Central memory CD8-positive, alpha-beta T cell (primary cell): ENCODE measurements around the gene TNFSF13B.
"Not testable (repeated sequence)": the region's sequence is repeated elsewhere in the genome, so short reads cannot be mapped to it uniquely, and the experiment has no call there.

Source experiments
- ATAC-seq: fragments of 150-1000 bp; cut with Tn5 transposase; replicated peaks from 2 replicates; pipeline ENCODE4 v1.10.0; 2022; ENCODE audit warnings: mild to moderate bottlenecking, moderate FRiP score, moderate number of reproducible peaks; ENCODE audit not compliant: poor library complexity, severe bottlenecking; ENCODE audit errors: extremely low read depth
- DNase-seq, 2 donors: peaks; one replicate each; pipeline ENCODE4 v3.0.0; 2021; ENCODE audit warnings: low spot score in 2 of 2
- H3K27ac Mint-ChIP-seq: one replicate; pipeline ENCODE4 v1.8.0; 2022; ENCODE audit warnings: low read depth, mild to moderate bottlenecking, moderate library complexity, mixed read lengths
- H3K27me3 Mint-ChIP-seq: one replicate; pipeline ENCODE4 v1.8.0; 2022; ENCODE audit warnings: mixed read lengths
- H3K36me3 Mint-ChIP-seq: one replicate; pipeline ENCODE4 v1.8.0; 2022; ENCODE audit warnings: mild to moderate bottlenecking, moderate library complexity, mixed read lengths; ENCODE audit not compliant: insufficient read depth
- H3K4me1 Mint-ChIP-seq: one replicate; pipeline ENCODE4 v1.8.0; 2022; ENCODE audit warnings: mixed read lengths
- H3K4me3 Mint-ChIP-seq: one replicate; pipeline ENCODE4 v1.8.0; 2022; ENCODE audit warnings: mild to moderate bottlenecking, moderate library complexity, mixed read lengths
- H3K9me3 Mint-ChIP-seq: one replicate; pipeline ENCODE4 v1.8.0; 2022; ENCODE audit warnings: mixed read lengths

Gene TNFSF13B

DNA sequence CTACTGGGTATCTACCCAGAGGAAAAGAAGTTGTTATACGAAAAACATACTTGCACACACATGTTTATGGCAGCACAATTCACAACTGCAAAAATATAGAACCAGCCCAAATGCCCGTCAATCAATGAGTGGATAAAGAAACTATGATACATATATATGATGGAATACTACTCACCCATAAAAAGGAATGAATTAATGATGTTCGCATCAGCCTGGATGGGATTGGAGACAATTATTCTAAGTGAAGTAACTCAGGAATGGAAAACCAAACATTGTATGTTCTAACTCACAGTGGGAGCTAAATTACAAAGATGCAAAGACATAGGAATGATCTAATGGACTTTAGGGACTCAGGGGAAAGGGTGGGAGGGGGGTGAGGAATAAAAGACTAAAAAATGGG lies 1.7 kb upstream of the TNFSF13B start:
- not testable (repeated sequence) for H3K36me3 Mint-ChIP-seq, H3K9me3 Mint-ChIP-seq, H3K27ac Mint-ChIP-seq, DNase-seq, H3K27me3 Mint-ChIP-seq, ATAC-seq, H3K4me3 Mint-ChIP-seq
- H3K4me1 Mint-ChIP-seq, result peaks cover 26% of the 10 kb centered on the region

DNA sequence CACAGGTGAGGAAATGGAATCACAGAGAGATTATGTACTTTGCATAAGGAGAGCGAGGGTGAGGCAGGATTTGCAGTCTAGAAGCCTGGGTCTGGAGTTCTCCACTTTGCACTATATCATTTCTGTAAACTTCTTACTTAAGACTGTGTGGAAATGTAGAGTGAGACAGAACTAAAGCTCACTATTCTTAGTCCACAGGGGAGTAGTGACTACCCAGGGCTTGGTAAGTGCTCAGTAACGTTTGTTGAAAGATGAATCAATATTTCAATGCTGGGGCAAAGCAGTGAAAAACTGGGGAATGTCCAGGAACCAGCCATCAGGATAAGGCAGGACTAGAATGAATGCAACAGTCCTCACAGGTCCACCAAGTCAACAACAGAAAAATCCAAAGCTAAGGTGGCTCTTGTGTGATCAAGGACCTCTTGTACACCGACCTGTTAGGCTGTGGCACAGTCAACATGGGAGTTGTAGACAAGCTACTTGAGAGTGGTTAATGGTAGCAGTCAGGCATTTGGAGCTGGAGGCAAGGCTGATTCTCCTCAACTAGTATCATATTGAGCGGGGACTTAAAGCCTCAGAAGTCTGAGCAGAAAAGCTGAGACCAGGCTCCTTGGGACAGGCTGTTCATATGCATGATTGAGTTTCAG lies 929 bp upstream of the TNFSF13B start:
- no peak for DNase-seq
- no peaks in the 10 kb centered on the region for H3K9me3 Mint-ChIP-seq
- H3K27me3 Mint-ChIP-seq, result no peaks in the 10 kb centered on the region
- H3K4me3 Mint-ChIP-seq, result no peak overlapping the region
- no peaks in the 10 kb centered on the region for H3K36me3 Mint-ChIP-seq
- H3K27ac Mint-ChIP-seq, result peak overlapping the region; percentile 88
- ATAC-seq, result no peak
- peaks cover 26% of the 10 kb centered on the region for H3K4me1 Mint-ChIP-seq

DNA sequence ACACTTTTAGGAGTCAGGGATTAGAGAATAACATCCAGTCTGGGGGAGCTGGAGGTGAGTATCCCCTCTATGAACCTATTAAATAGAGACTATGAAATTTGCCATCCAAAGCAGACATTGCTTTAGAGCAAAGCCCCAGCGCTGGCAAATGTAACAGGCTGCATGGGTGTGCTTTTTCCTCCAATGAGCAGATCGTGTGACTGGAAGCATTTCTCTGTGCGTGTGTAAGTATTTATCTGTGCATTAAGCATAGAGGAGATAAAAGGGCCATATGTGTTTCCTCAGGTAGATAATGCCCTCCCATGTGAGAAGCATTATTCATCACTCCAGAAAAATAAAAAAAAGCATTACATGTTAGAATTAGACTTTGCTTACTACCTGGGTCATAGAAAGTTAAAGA lies 924 bp downstream of the TNFSF13B start:
- H3K27ac Mint-ChIP-seq, result peak overlapping the region; percentile 88
- H3K27me3 Mint-ChIP-seq, result no peaks in the 10 kb centered on the region
- H3K4me3 Mint-ChIP-seq, result peak overlapping the region; percentile 73
- DNase-seq (no peak), ATAC-seq (no peak)
- no peaks in the 10 kb centered on the region for H3K9me3 Mint-ChIP-seq
- H3K4me1 Mint-ChIP-seq, result peaks cover 26% of the 10 kb centered on the region
- H3K36me3 Mint-ChIP-seq, result no peaks in the 10 kb centered on the region

DNA sequence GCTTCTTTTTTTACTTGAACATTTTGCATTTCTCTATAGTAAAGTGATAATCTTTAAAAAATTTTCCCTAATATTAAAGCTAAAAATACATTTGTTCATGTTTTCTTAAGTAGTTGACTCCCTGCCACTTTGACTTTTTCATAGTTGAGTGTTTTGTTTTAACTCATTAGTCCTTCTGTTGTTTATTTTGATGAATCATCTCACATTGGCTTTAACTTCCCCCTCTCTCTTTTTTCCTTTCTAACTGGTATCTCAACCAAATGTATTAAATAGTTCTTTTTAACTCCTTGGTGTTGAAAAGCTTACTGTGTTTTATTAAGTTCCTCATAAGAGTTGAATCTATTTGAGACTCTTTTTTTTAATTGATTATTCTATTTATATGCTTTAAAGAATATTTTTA lies 2.8 kb downstream of the TNFSF13B start:
- DNase-seq (no peak), ATAC-seq (no peak)
- Mint-ChIP-seq H3K36me3 (no peaks in the 10 kb centered on the region), H3K27ac (no peak overlapping the region), H3K4me1 (peaks cover 21% of the 10 kb centered on the region), H3K4me3 (no peak overlapping the region), H3K27me3 (no peaks in the 10 kb centered on the region), H3K9me3 (no peaks in the 10 kb centered on the region)

DNA sequence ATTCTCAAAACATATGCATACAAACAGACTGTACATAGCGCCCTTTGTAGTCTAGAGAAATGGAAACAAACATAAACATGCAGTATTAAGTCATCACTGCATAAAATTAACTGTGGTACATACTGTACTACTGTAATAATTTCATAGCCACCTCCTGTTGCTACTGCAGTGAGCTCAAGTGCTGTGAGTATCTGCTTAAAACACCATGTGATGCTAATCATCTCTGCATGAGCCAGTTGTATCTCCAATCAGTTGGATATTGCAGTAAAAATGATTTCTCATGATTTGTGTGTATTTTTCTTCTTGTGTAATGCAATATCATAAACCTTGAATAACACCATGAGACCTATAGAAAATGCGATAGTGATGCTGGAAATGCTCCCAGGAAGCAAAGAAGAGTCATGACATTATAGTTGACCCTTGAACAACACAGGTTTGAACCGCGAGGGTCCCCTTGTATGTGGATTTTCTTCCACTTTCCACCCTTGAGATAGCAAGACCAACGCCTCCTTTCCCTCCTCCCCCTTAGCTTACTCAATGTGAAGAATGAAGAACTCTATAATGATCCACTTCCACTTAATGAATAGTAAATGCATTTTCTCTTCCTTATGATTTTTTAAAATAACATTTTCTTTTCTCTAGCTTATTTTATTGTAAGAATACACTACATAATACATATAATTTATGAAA lies 4.1 kb downstream of the TNFSF13B start:
- Mint-ChIP-seq H3K4me3 (no peak overlapping the region), H3K27ac (no peak overlapping the region), H3K4me1 (peaks cover 21% of the 10 kb centered on the region), H3K9me3 (no peaks in the 10 kb centered on the region), H3K27me3 (no peaks in the 10 kb centered on the region), H3K36me3 (no peaks in the 10 kb centered on the region)
- DNase-seq (no peak), ATAC-seq (no peak)

DNA sequence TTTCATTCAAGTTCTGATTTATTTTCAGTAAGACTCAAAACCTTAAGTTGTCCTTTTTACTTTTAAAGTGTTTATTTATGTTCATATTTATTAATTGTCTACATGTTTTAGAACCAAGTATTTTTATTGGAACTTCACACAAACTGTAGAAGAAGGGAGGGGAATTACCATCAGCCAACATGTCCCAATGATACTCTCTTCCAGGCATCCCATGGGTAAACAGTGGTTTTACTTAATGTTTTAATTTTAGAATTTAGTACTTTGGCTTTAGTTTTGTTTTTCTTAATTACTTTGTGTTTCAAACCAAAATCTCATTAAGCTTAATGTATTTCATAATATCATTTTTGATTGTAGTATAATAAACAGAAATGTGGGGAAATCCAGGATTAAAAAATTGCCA lies 5.2 kb downstream of the TNFSF13B start:
- Mint-ChIP-seq H3K4me3 (no peak overlapping the region), H3K4me1 (peaks cover 15% of the 10 kb centered on the region), H3K27me3 (no peaks in the 10 kb centered on the region), H3K27ac (no peak overlapping the region), H3K9me3 (no peaks in the 10 kb centered on the region), H3K36me3 (no peaks in the 10 kb centered on the region)
- DNase-seq (no peak), ATAC-seq (no peak)

DNA sequence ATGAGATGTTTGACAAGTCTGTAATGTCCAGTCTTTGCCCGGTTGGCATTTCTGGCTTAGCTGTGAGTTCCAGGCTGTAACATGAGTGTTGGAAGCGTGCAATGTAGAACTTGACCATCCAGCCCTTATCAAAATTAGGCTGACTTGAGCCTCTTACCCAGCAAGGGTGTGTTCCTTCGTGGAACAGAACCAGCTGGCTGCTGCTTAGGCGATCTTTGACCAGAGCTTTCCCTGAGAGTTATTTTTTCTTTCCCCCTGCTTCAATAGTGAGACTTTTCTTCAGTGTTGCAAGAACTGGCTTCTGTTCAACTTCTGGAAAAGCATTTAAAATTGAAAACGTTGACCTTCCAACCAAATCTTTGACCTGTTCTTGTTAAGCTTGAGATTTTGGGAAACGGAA lies 6.5 kb downstream of the TNFSF13B start:
- Mint-ChIP-seq H3K9me3 (no peaks in the 10 kb centered on the region), H3K4me1 (peaks cover 1% of the 10 kb centered on the region), H3K36me3 (no peaks in the 10 kb centered on the region), H3K27ac (no peak overlapping the region), H3K4me3 (no peak overlapping the region), H3K27me3 (no peaks in the 10 kb centered on the region)
- ATAC-seq (no peak), DNase-seq (no peak)

DNA sequence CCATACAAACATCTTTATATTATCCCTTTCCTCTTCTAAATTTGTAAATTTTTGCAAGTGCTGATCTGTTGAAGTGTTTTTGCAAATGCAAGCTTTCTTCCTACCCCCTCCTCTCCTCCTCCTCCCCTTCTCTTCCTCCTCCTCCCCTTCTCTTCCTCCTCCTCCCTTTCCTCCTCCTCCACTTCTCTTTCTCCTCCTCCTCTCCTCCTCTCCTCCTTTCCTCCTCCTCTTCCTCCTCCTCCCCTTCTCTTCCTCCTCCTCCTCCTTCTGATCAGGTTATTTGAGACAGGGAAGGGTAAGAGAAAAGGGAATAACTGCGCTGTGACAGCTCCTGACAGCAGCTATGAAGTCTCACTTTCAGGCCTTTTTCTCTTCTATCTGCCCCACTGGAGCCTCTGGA lies 8.9 kb downstream of the TNFSF13B start:
- no peak overlapping the region for H3K27ac Mint-ChIP-seq
- H3K36me3 Mint-ChIP-seq, result peaks cover 2% of the 10 kb centered on the region
- no peaks in the 10 kb centered on the region for H3K4me1 Mint-ChIP-seq
- no peak for ATAC-seq
- H3K9me3 Mint-ChIP-seq, result no peaks in the 10 kb centered on the region
- no peak overlapping the region for H3K4me3 Mint-ChIP-seq
- peaks cover 7% of the 10 kb centered on the region for H3K27me3 Mint-ChIP-seq
- DNase-seq, result no peak

DNA sequence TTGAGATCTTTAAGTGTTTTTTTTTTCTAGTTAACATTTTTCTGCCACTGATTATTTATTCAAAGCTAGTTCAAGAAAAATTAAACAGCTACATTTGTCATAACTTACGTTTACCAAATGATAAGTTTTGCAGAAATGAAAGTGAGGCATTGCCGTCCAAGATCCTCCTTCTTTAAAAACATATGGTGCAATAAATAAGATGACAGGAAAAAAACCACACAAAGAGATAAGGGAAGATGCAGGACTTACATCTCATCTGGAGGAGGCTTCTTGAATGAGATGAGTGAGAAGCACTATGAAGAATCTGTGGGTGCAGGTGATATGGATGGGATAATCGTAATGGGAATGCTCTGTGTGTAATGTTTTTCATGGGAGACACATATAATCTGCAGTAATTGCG lies 12.4 kb downstream of the TNFSF13B start:
- Mint-ChIP-seq H3K27ac (no peak overlapping the region), H3K36me3 (peaks cover 2% of the 10 kb centered on the region), H3K4me1 (no peaks in the 10 kb centered on the region), H3K9me3 (no peaks in the 10 kb centered on the region), H3K27me3 (peaks cover 7% of the 10 kb centered on the region), H3K4me3 (no peak overlapping the region)
- ATAC-seq (no peak), DNase-seq (no peak)

DNA sequence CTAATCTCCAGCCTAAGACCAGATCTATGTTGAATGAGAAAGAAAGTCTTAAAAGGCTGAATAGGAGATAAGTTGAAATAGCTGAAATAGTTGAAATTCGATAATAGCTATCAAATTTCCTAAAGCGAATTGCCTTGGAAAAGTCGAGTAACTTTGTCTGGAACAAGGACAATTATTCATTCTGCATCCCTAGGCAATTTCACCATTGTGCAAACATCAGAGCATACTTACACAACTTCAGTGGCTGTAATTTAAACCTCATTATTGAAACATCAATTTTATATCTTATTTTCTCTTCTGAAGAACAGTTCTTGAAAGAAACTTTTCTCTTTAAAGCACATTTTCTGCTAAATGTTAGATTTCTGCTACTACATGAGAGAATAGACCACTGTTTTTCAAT lies 13.6 kb downstream of the TNFSF13B start:
- no peak overlapping the region for H3K27ac Mint-ChIP-seq
- no peak for DNase-seq

DNA sequence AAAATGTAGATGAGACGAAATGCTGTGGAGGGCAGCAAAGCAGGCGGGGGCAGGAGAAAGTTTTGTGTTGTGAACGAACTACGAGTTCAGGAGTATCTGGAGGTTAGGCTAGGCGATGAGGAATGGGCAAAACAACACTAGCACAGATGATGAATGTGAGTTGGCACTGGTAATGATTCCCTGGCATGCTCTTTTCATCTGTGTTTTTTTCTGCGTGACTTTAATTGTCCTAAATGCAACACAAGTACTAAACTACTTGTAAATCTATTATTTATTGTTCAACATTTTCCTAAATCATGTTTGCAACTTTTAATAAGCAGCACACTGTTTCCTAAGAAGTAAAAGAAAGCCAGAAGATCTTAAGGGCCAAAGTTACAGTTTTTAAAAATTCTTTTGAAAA lies 19.2 kb downstream of the TNFSF13B start:
- H3K27me3 Mint-ChIP-seq, result no peaks in the 10 kb centered on the region
- no peak overlapping the region for H3K4me3 Mint-ChIP-seq
- H3K36me3 Mint-ChIP-seq, result no peaks in the 10 kb centered on the region
- no peaks in the 10 kb centered on the region for H3K9me3 Mint-ChIP-seq
- no peak for DNase-seq
- H3K27ac Mint-ChIP-seq, result no peak overlapping the region
- peaks cover 5% of the 10 kb centered on the region for H3K4me1 Mint-ChIP-seq
- ATAC-seq, result no peak

More for the DNA sequence above, 13.6 kb downstream of the TNFSF13B start:
- Mint-ChIP-seq H3K27me3 (peaks cover 7% of the 10 kb centered on the region), H3K36me3 (peaks cover 2% of the 10 kb centered on the region), H3K4me3 (no peak overlapping the region), H3K9me3 (no peaks in the 10 kb centered on the region), H3K4me1 (no peaks in the 10 kb centered on the region)
- no peak for ATAC-seq

DNA sequence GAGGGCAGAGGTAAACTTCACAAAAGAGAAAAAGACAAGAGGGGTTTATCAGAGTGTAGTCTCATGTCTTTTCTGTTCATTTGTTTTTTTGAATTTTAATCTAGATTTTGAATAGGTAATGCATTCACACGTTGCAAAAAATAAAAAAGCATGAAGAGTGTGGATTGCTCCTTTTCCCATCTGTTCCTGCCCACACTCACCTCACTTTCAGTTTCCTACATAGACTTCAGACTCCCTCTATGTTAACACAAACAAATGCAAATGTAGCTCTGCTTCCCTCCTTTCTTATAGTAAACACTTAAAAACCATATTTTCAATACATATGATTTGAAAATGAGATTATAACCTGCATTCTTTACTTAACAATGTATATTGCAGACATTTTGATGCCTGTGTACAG lies 20.3 kb downstream of the TNFSF13B start:
- no peak for DNase-seq
- Mint-ChIP-seq H3K27ac (no peak overlapping the region), H3K27me3 (no peaks in the 10 kb centered on the region), H3K36me3 (no peaks in the 10 kb centered on the region), H3K4me3 (no peak overlapping the region), H3K4me1 (peaks cover 5% of the 10 kb centered on the region), H3K9me3 (no peaks in the 10 kb centered on the region)
- ATAC-seq, result no peak

DNA sequence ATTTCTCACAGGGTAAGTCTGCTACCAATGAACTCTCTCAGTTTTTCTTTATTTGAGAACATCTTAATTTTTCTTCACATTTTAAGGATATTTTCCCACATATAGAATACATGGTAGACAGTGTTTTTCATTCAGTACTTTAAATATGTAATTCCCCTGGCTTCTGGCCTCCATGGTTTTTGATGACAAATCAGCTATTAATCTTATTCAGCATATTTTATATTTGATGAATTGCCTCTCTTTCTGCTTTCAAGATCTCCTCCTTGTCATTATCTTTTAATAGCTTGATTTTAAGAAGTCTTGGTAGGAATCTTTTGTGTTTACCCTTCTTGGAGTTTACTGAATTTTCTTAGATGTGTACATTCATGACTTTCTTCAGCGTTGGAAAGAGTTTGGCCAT lies 27.6 kb downstream of the TNFSF13B start:
- no peak for DNase-seq
- Mint-ChIP-seq H3K27ac (no peak overlapping the region), H3K4me3 (no peak overlapping the region), H3K36me3 (no peaks in the 10 kb centered on the region), H3K27me3 (no peaks in the 10 kb centered on the region), H3K9me3 (no peaks in the 10 kb centered on the region), H3K4me1 (no peaks in the 10 kb centered on the region)
- no peak for ATAC-seq
